GM18498 (cell line): ENCODE data around the gene LMBR1.

Experiments
- ATAC-seq: cut with Tn5 transposase; IDR thresholded peaks from one replicate; pipeline ENCODE4 v1.9.1; 2021; ENCODE audit warnings: mild to moderate bottlenecking, moderate library complexity; ENCODE audit not compliant: unreplicated experiment

The LMBR1 gene

DNA sequence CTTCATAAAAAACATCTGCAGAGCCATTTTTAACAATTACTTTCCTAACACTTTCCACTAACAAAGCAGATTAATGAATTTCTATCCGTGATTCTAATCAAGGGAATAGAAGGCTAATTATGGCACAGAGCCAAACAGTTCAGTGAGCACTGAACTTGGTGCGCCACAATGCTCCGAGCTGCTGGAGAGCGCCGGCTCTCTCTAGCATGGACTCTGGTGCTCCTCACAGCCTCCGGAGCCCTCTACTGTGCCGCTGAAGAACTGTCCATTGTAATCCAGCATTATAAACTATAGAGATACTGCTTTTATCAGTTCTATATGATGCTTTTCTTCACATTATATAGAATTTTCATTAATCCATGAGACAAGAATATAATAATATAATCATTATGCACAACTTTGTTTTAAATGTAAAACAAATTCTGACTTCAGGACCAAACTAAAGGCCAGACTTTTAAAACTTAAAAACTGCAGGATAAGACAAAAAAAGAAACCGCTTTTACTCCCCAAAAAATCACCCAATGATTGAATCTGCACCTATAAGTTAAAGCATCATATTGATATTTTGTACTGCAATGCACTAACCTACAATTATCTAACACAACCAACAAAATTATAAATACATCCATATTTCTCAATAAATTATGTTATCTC lies 128.8 kb downstream of the LMBR1 start:
- ATAC-seq: no peak

DNA sequence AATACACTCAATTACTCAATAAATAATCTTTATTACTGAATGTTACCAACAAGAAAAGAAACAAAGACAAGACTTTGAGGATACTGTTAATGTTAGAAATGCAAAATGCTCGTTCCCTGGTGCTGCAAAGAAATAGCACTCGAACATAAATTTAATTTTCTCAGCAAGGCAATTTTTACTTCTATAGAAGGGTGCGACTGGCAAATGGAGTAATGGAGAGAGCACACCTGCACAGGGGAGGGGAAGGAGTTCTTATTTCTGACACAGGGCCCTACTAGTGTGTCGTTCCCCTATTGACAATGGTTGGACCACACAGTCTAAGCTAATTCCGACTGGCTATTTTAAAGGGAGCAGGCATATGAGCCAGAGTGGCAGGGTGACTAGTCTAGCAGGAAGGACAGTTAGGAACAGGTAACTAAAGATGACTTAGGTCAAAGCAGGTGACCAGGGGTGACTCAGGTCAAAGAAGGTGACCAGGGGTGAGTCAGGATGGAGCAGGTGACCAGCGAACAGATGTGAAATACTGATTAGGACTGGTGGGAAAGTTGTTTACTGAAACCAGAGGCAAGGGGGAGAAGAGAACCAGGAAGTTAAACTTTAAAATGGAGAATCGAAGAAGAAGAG lies 133.3 kb downstream of the LMBR1 start:
- no peak for ATAC-seq

- ATAC-seq: no peak
Observed at GRCh38 chr7:156759143-156759542, 133.8 kb downstream of the LMBR1 start.

DNA sequence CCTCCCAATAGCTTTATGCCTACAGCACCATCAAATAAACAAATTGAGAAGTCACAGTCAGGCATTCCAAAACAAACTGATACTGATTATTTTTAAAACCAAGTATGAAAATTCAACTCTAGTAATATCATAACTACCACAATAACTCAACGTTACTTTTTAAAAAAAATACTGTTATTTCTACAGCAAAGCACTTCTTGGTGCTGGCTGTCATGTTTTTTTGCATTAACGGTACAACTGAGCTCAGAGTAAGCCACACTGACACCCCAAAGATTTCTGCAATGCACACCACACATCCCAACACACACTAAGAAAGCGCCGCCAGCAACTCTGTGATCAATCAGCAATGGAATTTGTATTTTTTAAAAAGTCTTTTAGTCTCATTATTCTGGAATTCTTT lies 138.8 kb downstream of the LMBR1 start:
- no peak for ATAC-seq

- ATAC-seq: no peak
Observed at GRCh38 chr7:156753630-156754029, 139.4 kb downstream of the LMBR1 start.

DNA sequence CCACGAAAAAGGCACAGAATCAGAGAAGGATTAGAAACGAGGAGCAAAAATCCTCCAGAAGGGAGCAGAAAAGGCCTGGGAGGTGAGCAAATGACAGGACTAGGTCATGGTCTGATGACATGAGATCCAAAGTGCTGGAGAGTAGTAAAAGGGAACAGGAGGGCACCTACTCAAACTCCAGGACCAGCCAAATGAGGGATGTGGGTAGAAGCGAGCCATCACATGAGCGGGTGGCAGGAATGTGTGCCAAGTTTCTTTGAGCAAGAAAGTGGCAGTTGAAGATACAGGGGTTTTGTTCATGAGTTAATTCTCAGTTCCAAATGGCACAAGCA lies 139.8 kb downstream of the LMBR1 start:
- no peak for ATAC-seq

DNA sequence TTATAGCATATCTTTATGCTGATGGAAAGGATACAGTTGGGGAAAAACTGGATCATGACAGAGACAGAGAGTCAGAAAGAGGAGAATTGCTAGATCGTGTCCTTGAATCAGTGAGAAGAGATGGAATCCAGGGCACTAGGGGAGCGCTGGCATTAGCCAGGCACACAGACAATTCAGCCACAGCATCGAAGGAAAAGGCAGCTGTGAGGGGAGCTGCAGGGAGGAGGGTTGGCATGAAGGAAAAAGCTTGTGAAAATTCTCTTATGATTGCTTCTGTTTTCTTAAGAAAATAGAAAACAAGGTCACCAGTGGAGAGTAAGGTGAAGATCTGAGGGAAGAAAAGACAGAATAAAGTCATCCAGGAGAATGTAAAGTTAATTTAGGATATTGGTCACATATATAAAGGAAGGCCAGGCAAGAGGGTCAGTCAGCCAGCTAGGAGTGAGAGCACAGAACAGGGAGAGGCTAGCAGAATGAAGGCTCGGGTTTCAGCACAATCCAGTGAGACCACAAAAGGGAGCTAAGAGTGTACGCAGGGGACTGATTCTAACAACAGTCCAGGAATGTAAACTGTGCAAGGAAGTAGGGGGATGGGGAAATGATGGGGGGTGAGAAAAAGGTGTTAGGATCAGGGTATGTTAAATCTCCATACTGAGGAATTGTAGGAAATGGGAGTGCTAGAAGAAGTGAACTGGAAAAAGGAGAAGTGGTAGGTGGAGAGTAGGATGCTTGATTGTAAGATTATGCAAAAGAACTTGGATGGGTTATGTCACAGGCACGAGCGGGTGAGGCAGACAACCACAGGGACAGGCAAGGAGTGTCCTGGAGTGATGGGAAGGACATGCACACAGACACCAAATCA lies 140.4 kb downstream of the LMBR1 start:
- ATAC-seq: no peak

GRCh38 chr7:156751319-156751718 lies 141.7 kb downstream of the LMBR1 start:
- no peak for ATAC-seq

DNA sequence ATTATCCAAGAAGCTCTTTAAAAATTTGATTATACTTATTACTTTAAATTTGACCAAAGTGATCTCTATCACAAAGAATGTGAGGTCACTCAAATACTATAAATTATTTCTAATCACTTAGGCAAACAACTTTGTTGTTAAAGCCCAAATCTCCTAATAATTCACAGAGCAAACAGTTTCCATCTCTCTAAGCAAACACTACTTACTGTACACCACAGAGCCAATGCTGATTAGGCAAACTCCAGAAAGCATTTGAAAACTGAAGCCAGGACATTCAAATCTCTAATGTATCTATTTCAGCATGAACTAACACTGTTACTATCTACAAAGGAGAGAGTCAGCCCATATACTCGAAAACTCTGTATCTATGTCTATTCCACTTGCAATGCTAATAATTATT lies 145.3 kb downstream of the LMBR1 start:
- ATAC-seq: no peak

DNA sequence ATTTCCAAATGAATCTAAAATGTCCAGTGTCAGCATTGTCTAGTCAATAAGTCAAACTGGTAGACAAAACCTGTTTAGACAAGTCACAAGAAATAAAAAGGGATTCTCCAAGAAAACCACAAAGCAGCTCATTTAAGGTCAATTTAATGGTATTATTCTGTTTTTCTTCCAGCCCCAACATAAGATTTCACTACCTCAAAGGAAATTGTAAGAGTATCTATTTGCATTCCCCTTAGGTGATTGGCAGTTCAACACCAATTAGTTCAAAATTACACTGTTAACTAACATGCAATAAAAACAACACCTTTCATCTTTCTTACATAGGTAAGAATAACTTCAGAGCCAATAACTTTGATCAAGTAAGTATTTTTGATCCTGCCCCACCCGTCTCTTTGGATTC lies 146.1 kb downstream of the LMBR1 start:
- no peak for ATAC-seq

DNA sequence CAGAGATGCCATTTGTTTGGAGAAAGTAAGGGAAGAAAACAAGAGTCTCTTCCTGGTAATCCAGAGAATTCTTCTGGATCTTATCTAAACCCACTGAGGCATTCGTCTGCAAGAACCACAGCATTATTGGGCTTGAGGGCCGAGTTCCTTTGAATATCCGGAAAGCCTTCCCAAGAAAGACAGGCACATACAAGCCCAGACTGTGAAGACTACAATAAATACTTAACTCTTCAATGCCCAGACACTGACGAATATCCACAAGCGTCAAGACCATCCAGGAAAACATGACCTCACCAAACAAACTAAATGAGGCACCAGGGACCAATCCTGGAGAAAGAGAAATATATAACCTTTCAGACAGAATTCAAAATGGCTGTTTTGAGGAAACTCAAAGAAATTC lies 153.4 kb downstream of the LMBR1 start:
- no peak for ATAC-seq

DNA sequence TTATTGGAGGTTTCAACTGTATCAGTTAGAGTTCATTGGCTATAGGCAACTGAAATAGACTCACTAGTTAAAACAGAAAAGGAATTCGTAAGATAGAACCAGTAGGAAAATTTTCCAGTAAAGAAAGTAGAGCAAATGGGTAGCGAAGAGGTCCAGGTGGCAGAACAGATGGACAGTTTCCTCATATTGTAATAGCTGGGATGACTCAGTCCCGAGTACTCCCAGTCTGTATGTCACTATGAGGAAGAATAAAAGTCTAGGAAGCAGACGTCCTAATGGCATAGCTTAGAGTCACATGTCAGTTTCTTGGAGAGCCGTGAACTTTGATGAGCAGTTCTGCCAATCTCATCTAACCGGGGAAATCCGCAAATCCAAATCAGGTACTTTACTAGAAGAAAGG lies 157.1 kb downstream of the LMBR1 start:
- no peak for ATAC-seq

DNA sequence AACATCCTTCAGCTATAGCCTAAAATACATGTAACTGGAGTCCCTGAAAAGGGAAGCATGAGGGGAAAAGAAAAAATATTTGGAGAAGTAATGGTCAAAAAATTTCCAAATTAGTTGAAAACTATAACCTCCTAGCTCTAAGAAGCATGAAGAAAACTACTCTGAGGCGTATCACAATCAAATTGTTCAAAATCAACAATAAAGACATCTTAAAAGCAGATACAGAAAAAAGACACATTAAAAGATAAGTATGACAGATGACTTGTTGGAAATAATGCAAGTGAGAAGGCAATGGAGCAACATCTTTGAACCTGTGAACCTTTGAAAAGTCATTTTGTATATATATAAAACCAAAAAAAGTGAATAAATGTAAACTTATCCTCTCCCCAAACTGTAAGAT lies 159.3 kb downstream of the LMBR1 start:
- no peak for ATAC-seq

DNA sequence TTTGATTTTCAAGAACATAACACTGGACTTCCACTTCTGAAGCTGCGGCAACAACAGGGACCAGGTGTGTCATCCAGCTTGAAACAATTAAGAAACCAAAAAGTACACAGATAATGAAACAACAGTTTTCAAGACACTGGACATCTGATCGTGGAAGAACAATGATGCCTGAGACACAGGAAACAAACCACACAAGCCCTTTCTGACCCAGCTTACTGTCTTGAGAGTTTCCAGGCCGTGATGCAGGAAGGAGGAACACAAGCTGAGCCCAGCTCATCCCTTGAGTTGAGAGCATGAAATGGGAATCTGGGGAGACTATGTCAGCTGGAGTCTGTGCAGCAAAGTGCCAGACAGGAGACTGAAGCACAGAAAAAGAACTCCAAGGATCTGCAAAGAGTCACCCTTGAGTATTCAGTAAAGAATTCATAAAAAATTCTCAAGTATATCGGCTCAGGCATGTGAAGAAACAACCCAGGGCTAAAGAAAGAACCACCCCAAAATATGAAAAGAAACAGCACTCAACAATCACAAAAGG lies 160.8 kb downstream of the LMBR1 start:
- ATAC-seq: no peak

DNA sequence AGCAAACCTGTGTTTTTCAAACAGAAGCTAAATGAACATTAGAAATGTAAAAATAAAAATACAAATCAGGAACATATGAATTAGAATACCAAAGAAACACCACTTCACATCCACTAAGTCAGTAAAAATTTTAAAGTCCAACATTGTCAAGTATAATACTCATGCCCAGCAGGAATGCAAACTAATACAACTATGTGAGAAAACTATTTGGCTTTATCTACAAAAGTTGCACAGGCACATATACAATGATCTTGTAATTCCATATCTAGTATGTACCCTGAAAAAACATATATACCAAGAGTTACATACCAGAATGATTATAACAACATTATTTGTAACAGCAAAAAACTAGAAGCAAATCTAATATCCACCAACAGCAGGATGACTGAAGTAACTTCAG lies 161.3 kb downstream of the LMBR1 start:
- ATAC-seq: no peak

DNA sequence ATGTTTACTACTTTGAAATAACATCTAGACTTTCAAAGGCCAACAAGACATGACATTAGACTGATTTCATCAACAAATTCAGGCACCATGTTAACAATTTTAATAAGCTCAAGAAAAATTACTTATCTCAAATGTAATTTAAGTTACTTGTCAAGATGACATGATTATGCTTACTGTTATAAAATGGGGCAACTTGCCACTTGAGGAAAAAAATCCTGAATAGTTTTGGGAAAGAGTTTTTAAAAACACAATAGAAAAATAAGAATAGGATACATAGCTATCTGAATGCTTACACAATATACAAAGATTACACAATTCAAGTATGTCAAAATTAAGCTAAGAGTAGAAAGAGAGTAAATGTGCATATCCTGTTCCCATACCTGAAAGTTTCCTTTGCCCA lies 167.0 kb downstream of the LMBR1 start:
- no peak for ATAC-seq

GRCh38 chr7:156725073-156725472 lies 167.9 kb downstream of the LMBR1 start:
- no peak for ATAC-seq

DNA sequence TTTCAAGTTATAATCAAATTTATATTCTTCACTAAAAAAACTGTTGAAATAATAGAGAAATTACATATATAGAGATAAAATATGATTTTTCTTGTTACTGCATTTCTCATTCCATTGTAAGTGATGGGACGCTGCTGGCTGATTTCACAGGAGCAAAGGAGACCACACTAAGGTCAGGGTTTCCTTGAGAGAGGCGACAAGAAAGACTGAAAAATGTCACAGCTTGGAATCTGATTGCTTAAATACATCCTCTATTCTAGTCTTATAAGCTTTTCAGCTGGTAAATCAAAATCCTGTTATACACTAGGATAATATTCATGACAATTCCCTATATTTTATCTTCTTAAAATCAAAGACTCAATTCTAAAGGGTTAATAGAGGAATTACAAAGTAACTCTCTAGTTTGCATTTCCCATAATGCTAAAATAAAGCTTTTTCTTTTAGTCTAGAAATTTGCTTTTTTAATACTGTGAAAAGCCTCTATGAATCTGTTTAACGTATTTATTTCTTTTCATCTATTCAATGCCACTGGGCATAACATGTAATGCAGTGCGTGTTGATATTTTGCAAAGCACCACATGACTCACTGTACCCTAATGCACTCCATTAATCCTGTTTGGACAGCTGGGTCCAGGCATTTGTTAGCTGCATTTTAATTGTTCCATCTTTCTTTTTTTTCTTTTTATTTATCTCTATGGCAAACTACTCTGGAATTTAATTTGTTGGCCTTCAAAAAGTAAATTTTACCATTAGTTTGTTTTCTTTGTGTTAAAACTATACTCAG lies 170.7 kb downstream of the LMBR1 start:
- ATAC-seq: no peak

DNA sequence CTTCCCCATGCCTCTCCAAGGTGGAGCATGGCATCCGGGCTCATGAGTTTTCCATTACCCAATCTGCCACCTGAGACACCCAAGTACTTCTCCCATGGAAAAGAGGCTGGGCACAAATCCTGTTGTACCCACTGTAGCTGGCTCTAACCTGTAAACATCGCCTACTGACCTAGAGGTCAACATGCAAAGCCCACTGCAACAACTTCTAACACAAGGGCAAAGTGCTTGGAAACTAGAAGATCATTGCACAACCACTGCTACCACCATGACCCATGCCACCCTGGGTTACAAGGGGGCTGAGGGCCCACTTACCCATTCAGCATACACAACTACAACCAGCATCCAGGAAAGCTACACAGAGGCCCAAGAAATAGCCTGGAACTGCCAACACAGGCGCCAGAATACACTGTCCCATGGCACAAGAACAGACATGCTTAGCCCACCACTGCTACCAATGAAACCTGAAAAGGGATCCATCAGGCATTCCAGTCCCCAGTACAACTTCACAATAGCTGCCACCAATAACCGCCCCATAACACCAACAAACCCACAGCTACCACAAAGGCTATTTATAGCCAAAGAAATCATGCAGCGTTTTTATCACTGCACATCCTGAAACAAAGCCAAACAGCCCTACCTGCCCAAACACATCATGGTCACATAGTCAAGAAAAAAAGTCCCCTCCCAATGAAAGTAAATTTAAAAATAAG lies 189.1 kb downstream of the LMBR1 start:
- peak; percentile 77 for ATAC-seq

GRCh38 chr7:156703209-156703608 lies 189.8 kb downstream of the LMBR1 start:
- ATAC-seq: peak; percentile 18

GRCh38 chr7:156702399-156702798 lies 190.6 kb downstream of the LMBR1 start:
- no peak for ATAC-seq
